CD4-positive, alpha-beta T cell (primary cell): Measurements from ENCODE around the gene MIA3. TPM values are rescaled to one million over a fixed set of nuclear protein-coding genes. Genes with fewer than 3 reads are reported as not detected.
A peak's percentile ranks its signal among the peaks of the same experiment; 100 is the strongest.

ENCODE experiments used
- ATAC-seq: fragments of 200-7000 bp; cut with Tn5 transposase; one replicate; pipeline ENCODE4 v1.10.0; 2022; ENCODE audit warnings: mild to moderate bottlenecking; ENCODE audit not compliant: poor library complexity
- CTCF ChIA-PET: fragments of 350-600 bp; sonication (Branson Sonifier 250); formaldehyde crosslinking; loops from one replicate; lab custom pipeline; 2021; ENCODE audit warnings: antibody characterized with exemption, inconsistent platforms; lab: Charles Lee
- POLR2A ChIA-PET: fragments of 350-600 bp; sonication (Branson Sonifier 250); formaldehyde crosslinking; loops from one replicate; lab custom pipeline; 2021; ENCODE audit warnings: antibody characterized with exemption, inconsistent platforms; lab: Charles Lee
- DNase-seq, 14 experiments: peaks; one replicate each; pipeline ENCODE4 v3.0.0-alpha.2; 2013 to 2020; ENCODE audit warnings: mixed read lengths in 2 of 14
- H3K27ac ChIP-seq, 2 donors: one replicate each; pipeline versions ENCODE4 v1.5.1 to v1.7.0; 2013; ENCODE audit warnings: low read length in 2 of 2, low read depth in 1 of 2, mild to moderate bottlenecking in 1 of 2
- H3K27me3 ChIP-seq, 2 experiments: 1 replicate in 1 of 2; 2 replicates in 1 of 2; pipeline versions ENCODE4 v1.6.1 to v1.7.0; 2013; ENCODE audit warnings: low read length in 2 of 2, control low read depth in 1 of 2, mild to moderate bottlenecking in 1 of 2, moderate library complexity in 1 of 2; ENCODE audit not compliant: insufficient read depth in 2 of 2, control insufficient read depth in 1 of 2
- H3K36me3 ChIP-seq: one replicate; pipeline ENCODE4 v1.6.1; 2013; ENCODE audit warnings: low read length, control low read depth; ENCODE audit not compliant: insufficient read depth
- H3K4me1 ChIP-seq: one replicate; pipeline ENCODE4 v1.6.1; 2013; ENCODE audit warnings: low read length, control low read depth; ENCODE audit not compliant: insufficient read depth
- H3K4me3 ChIP-seq: one replicate; pipeline ENCODE4 v1.5.1; 2013; ENCODE audit warnings: mild to moderate bottlenecking, low read length, moderate library complexity
- H3K9me3 ChIP-seq, 2 experiments: 1 replicate in 1 of 2; 2 replicates in 1 of 2; pipeline versions ENCODE4 v1.6.1 to v1.7.0; 2013; ENCODE audit warnings: low read length in 2 of 2, mild to moderate bottlenecking in 2 of 2, control low read depth in 1 of 2, moderate library complexity in 1 of 2; ENCODE audit not compliant: control insufficient read depth in 1 of 2, insufficient read depth in 1 of 2
- H3K27ac Mint-ChIP-seq: one replicate; pipeline ENCODE4 v1.8.0; 2020; ENCODE audit warnings: mixed read lengths
- H3K27me3 Mint-ChIP-seq: one replicate; pipeline ENCODE4 v1.8.0; 2021; ENCODE audit warnings: mixed read lengths
- H3K36me3 Mint-ChIP-seq: one replicate; pipeline ENCODE4 v1.8.0; 2021; ENCODE audit warnings: low read depth, mixed read lengths
- H3K4me1 Mint-ChIP-seq: one replicate; pipeline ENCODE4 v1.8.0; 2021; ENCODE audit warnings: low read depth, mixed read lengths
- H3K4me3 Mint-ChIP-seq: one replicate; pipeline ENCODE4 v1.8.0; 2020; ENCODE audit warnings: mild to moderate bottlenecking, mixed read lengths
- H3K9me3 Mint-ChIP-seq: one replicate; pipeline ENCODE4 v1.8.0; 2020; ENCODE audit warnings: mixed read lengths
- intact Hi-C, 2 experiments: fragments of 100-400 bp; cut with DNase I in 1 of 2; cut with micrococcal nuclease in 1 of 2; formaldehyde crosslinking; loops; one replicate each; pipeline versions ENCODE4 v1.15.1 to v1.9.0; 2023 to 2025; cut with DNase I, micrococcal nuclease
- total RNA-seq, 174 experiments: library from RNA in 2 of 174; stranded (reverse) in 2 of 174; gene quantifications; one replicate each; pipeline ENCODE4 v1.2.3 and lab custom pipeline; 2021 to 2026
- TF ChIP-seq, protein P1 (sequence below): fragments of 200-600 bp; IDR thresholded peaks from one replicate; pipeline ENCODE4 v1.8.0; 2022; ENCODE audit warnings: antibody characterized with exemption, mild to moderate bottlenecking

MIA3 gene
- total RNA-seq, 2 experiments from 2014 or later = 123 to 135 TPM

DNA sequence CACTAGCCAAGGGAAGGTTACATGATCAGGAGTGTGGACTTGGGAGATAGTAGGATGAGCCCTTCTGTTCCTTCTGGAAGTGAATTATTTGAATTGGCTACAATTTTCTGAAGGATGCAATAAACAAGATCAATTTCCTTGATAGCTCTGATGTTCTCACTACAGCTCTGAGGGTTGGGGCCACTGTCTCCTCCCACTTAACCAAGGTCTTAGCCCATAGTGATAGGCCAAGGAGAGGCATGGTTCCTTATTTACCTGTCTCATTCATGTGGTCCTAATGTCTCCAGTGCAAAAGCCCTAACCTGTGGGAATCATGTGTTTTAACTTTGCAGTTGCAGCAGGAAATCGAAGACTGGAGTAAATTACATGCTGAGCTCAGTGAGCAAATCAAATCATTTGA lies 34.8 kb downstream of the MIA3 start:
- H3K9me3 ChIP-seq = no peaks in the 10 kb centered on the region
- no peaks in the 10 kb centered on the region for H3K27me3 ChIP-seq
- H3K4me3 ChIP-seq = no peak overlapping the region
- Mint-ChIP-seq H3K4me3 (no peak overlapping the region), H3K27ac (peak overlapping the region; percentile 87), H3K9me3 (no peaks in the 10 kb centered on the region), H3K4me1 (peaks cover 60% of the 10 kb centered on the region), H3K36me3 (peaks cover 91% of the 10 kb centered on the region), H3K27me3 (no peaks in the 10 kb centered on the region)
- DNase-seq (no peak), ATAC-seq (no peak)
- peaks cover 25% of the 10 kb centered on the region for H3K4me1 ChIP-seq
- intact Hi-C loops = loop anchor here in 1 of 2 experiments (5.0 kb wide), 1 partner anchor 35 kb away; the partner anchor contains the start of gene MIA3
- peaks cover 88% of the 10 kb centered on the region for H3K36me3 ChIP-seq
- TF ChIP-seq, protein P1, sequence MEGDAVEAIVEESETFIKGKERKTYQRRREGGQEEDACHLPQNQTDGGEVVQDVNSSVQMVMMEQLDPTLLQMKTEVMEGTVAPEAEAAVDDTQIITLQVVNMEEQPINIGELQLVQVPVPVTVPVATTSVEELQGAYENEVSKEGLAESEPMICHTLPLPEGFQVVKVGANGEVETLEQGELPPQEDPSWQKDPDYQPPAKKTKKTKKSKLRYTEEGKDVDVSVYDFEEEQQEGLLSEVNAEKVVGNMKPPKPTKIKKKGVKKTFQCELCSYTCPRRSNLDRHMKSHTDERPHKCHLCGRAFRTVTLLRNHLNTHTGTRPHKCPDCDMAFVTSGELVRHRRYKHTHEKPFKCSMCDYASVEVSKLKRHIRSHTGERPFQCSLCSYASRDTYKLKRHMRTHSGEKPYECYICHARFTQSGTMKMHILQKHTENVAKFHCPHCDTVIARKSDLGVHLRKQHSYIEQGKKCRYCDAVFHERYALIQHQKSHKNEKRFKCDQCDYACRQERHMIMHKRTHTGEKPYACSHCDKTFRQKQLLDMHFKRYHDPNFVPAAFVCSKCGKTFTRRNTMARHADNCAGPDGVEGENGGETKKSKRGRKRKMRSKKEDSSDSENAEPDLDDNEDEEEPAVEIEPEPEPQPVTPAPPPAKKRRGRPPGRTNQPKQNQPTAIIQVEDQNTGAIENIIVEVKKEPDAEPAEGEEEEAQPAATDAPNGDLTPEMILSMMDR = no peak
- ChIA-PET CTCF (interaction anchor here (0.7 kb wide), 1 partner anchor 18 kb away, joined by 3 read pairs; no protein-coding TSS in a partner anchor), POLR2A (interaction anchor here (0.7 to 3.2 kb wide), 6 partner anchors 9 to 60 kb away, joined by 3 to 38 read pairs (median 3); partner anchors contain the start of genes AIDA and BROX)
- peak overlapping the region; percentile 10 to 21 for H3K27ac ChIP-seq

- ATAC-seq (no peak), DNase-seq (peak in 2 of 14 experiments; percentile 15 to 36)
- Histone ChIP-seq H3K9me3 (no peaks in the 10 kb centered on the region), H3K4me3 (no peak overlapping the region), H3K4me1 (peaks cover 25% of the 10 kb centered on the region), H3K36me3 (peaks cover 89% of the 10 kb centered on the region), H3K27me3 (no peaks in the 10 kb centered on the region), H3K27ac (peak overlapping the region; percentile 10 to 77)
- Mint-ChIP-seq H3K4me3 (peak overlapping the region; percentile 9), H3K36me3 (peaks cover 91% of the 10 kb centered on the region), H3K4me1 (peaks cover 54% of the 10 kb centered on the region), H3K27me3 (no peaks in the 10 kb centered on the region), H3K9me3 (no peaks in the 10 kb centered on the region), H3K27ac (peak overlapping the region; percentile 87)
- POLR2A ChIA-PET = interaction anchor here (0.7 to 3.2 kb wide), 7 partner anchors 9 to 60 kb away, joined by 3 to 38 read pairs (median 3); partner anchors contain the start of genes AIDA and BROX
- CTCF ChIA-PET = interaction anchor here (0.7 to 1.8 kb wide), 4 partner anchors 9 to 64 kb away, joined by 3 to 20 read pairs (median 4); no protein-coding TSS in a partner anchor
- intact Hi-C loops = loop anchor here in 1 of 2 experiments (5.0 kb wide), 1 partner anchor 36 kb away; the partner anchor contains the start of gene MIA3
- TF ChIP-seq, protein P1 = no peak
Observed at GRCh38 chr1:222653178-222653827, 35.4 kb downstream of the MIA3 start.

DNA sequence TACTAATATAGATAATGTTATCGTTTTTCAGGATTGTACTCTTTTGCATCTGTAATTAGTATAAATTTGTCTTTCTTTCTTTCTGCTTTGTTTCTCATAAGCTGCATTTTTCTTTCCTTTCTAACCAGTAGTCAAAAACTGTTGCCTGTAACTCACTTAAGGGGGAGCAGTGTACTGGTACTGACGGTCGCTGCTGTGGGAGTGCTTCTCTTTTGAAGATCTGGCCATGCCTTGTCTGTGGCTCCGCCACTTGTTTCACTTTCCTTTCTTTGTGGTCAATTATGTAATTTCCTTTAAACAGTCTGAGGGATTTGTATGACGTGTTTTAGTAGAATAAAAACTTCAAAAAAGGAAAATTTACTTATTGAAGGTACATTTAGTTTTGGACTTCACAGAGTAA lies 37.0 kb downstream of the MIA3 start:
- H3K36me3 Mint-ChIP-seq = peaks cover 97% of the 10 kb centered on the region
- H3K27ac Mint-ChIP-seq = peak overlapping the region; percentile 87
- Histone ChIP-seq H3K27ac (peak overlapping the region; percentile 77 to 90), H3K36me3 (peaks cover 90% of the 10 kb centered on the region), H3K27me3 (no peaks in the 10 kb centered on the region), H3K9me3 (no peaks in the 10 kb centered on the region), H3K4me3 (no peak overlapping the region), H3K4me1 (peaks cover 25% of the 10 kb centered on the region)
- H3K4me1 Mint-ChIP-seq = peaks cover 54% of the 10 kb centered on the region
- TF ChIP-seq, protein P1 = peak; percentile 45
- CTCF ChIA-PET = interaction anchor here (1.0 to 1.8 kb wide), 4 partner anchors 10 to 63 kb away, joined by 3 to 20 read pairs (median 10); partner anchors contain the start of genes AIDA and BROX
- H3K9me3 Mint-ChIP-seq = no peaks in the 10 kb centered on the region
- POLR2A ChIA-PET = interaction anchor here (0.6 to 3.2 kb wide), 6 partner anchors 11 to 189 kb away, joined by 3 to 38 read pairs (median 6); partner anchors contain the start of genes AIDA, BROX and TAF1A
- peak overlapping the region; percentile 49 for H3K4me3 Mint-ChIP-seq
- DNase-seq (peak; percentile 50 to 95 (median 64)), ATAC-seq (peak; percentile 98)
- intact Hi-C loops = loop anchor here (1.0 to 5.0 kb wide), 3 partner anchors 11 to 58 kb away; partner anchors contain the start of gene MIA3 (in 2 of the 2)
- H3K27me3 Mint-ChIP-seq = no peaks in the 10 kb centered on the region
